Activated CD4-positive, alpha-beta T cell treated with anti-CD3 and anti-CD28 coated beads, Interleukin-2, amount 10 ng/mL, durations not matched to agents 7 days and 5 days (primary cell): ENCODE data around the gene NPY4R2. TPM values are rescaled to one million over a fixed set of nuclear protein-coding genes. Genes with fewer than 3 reads are reported as not detected.
"Not testable (repeated sequence)": the region's sequence is repeated elsewhere in the genome, so short reads cannot be mapped to it uniquely, and the experiment has no call there.

Source experiments
- CTCF ChIA-PET: fragments of 350-600 bp; sonication (Branson Sonifier 250); formaldehyde crosslinking; loops from one replicate; lab custom pipeline; 2021; ENCODE audit warnings: antibody characterized with exemption; lab: Charles Lee
- POLR2A ChIA-PET: fragments of 350-600 bp; sonication (Branson Sonifier 250); formaldehyde crosslinking; loops from one replicate; lab custom pipeline; 2021; ENCODE audit warnings: antibody characterized with exemption; lab: Charles Lee
- DNase-seq: peaks from one replicate; pipeline ENCODE4 v3.0.0-alpha.2; 2020
- H3K27ac Mint-ChIP-seq: one replicate; pipeline ENCODE4 v1.8.0; 2021; ENCODE audit warnings: mild to moderate bottlenecking, moderate library complexity, mixed read lengths
- H3K27me3 Mint-ChIP-seq: one replicate; pipeline ENCODE4 v1.8.0; 2021; ENCODE audit warnings: mixed read lengths
- H3K36me3 Mint-ChIP-seq: one replicate; pipeline ENCODE4 v1.8.0; 2021; ENCODE audit warnings: low read depth, mixed read lengths
- H3K4me1 Mint-ChIP-seq: one replicate; pipeline ENCODE4 v1.8.0; 2021; ENCODE audit warnings: mixed read lengths
- H3K4me3 Mint-ChIP-seq: one replicate; pipeline ENCODE4 v1.8.0; 2021; ENCODE audit warnings: mild to moderate bottlenecking, moderate library complexity, mixed read lengths
- H3K9me3 Mint-ChIP-seq: one replicate; pipeline ENCODE4 v1.8.0; 2021; ENCODE audit warnings: mixed read lengths
- total RNA-seq, 2 experiments: library from RNA; stranded (reverse); gene quantifications; one replicate each; pipeline ENCODE4 v1.2.3, GENCODE V29; 2021

Gene NPY4R2
- total RNA-seq, 2 experiments from 2014 or later = not detected

GRCh38 chr10:47942351-47943019 is 24.0 kb downstream of the NPY4R2 start:
- CTCF ChIA-PET, H3K36me3 Mint-ChIP-seq, H3K27ac Mint-ChIP-seq, H3K27me3 Mint-ChIP-seq, H3K4me1 Mint-ChIP-seq, DNase-seq, H3K9me3 Mint-ChIP-seq, H3K4me3 Mint-ChIP-seq, POLR2A ChIA-PET: not testable (repeated sequence)

GRCh38 chr10:47943328-47943727 is 24.9 kb downstream of the NPY4R2 start:
- CTCF ChIA-PET, H3K4me3 Mint-ChIP-seq, H3K36me3 Mint-ChIP-seq, H3K27me3 Mint-ChIP-seq, H3K27ac Mint-ChIP-seq, DNase-seq, H3K4me1 Mint-ChIP-seq, POLR2A ChIA-PET, H3K9me3 Mint-ChIP-seq: not testable (repeated sequence)

- DNase-seq, H3K9me3 Mint-ChIP-seq, H3K4me1 Mint-ChIP-seq, POLR2A ChIA-PET, CTCF ChIA-PET, H3K4me3 Mint-ChIP-seq, H3K36me3 Mint-ChIP-seq, H3K27me3 Mint-ChIP-seq, H3K27ac Mint-ChIP-seq: not testable (repeated sequence)
These were observed 29.0 kb downstream of the NPY4R2 start for GRCh38 chr10:47947424-47947823.

- H3K4me1 Mint-ChIP-seq, H3K27ac Mint-ChIP-seq, DNase-seq, H3K36me3 Mint-ChIP-seq, CTCF ChIA-PET, POLR2A ChIA-PET, H3K4me3 Mint-ChIP-seq, H3K27me3 Mint-ChIP-seq, H3K9me3 Mint-ChIP-seq: not testable (repeated sequence)
These were observed 38.7 kb downstream of the NPY4R2 start for GRCh38 chr10:47957158-47957557.

- H3K27ac Mint-ChIP-seq, H3K4me3 Mint-ChIP-seq, H3K9me3 Mint-ChIP-seq, CTCF ChIA-PET, H3K27me3 Mint-ChIP-seq, POLR2A ChIA-PET, H3K36me3 Mint-ChIP-seq, DNase-seq, H3K4me1 Mint-ChIP-seq: not testable (repeated sequence)
These were observed 41.2 kb downstream of the NPY4R2 start for GRCh38 chr10:47959677-47960076.

GRCh38 chr10:47960699-47961098 is 42.2 kb downstream of the NPY4R2 start:
- H3K9me3 Mint-ChIP-seq, H3K27ac Mint-ChIP-seq, H3K36me3 Mint-ChIP-seq, DNase-seq, H3K4me1 Mint-ChIP-seq, POLR2A ChIA-PET, H3K27me3 Mint-ChIP-seq, CTCF ChIA-PET, H3K4me3 Mint-ChIP-seq: not testable (repeated sequence)

- H3K9me3 Mint-ChIP-seq, POLR2A ChIA-PET, H3K4me1 Mint-ChIP-seq, CTCF ChIA-PET, H3K4me3 Mint-ChIP-seq, H3K27me3 Mint-ChIP-seq, H3K36me3 Mint-ChIP-seq, DNase-seq, H3K27ac Mint-ChIP-seq: not testable (repeated sequence)
These were observed 44.3 kb downstream of the NPY4R2 start for GRCh38 chr10:47962785-47963184.

- H3K4me3 Mint-ChIP-seq, H3K9me3 Mint-ChIP-seq, H3K27me3 Mint-ChIP-seq, CTCF ChIA-PET, POLR2A ChIA-PET, DNase-seq, H3K36me3 Mint-ChIP-seq, H3K4me1 Mint-ChIP-seq, H3K27ac Mint-ChIP-seq: not testable (repeated sequence)
These were observed 46.0 kb downstream of the NPY4R2 start for GRCh38 chr10:47964280-47965063.

- not testable (repeated sequence) for H3K36me3 Mint-ChIP-seq
These were observed 50.5 kb downstream of the NPY4R2 start for GRCh38 chr10:47968988-47969387.

GRCh38 chr10:47970047-47970446 is 51.6 kb downstream of the NPY4R2 start:
- H3K4me1 Mint-ChIP-seq, H3K27ac Mint-ChIP-seq, H3K36me3 Mint-ChIP-seq, H3K27me3 Mint-ChIP-seq, POLR2A ChIA-PET, H3K4me3 Mint-ChIP-seq, H3K9me3 Mint-ChIP-seq, CTCF ChIA-PET, DNase-seq: not testable (repeated sequence)

More at GRCh38 chr10:47968988-47969387, 50.5 kb downstream of the NPY4R2 start:
- H3K27ac Mint-ChIP-seq, CTCF ChIA-PET, H3K4me3 Mint-ChIP-seq, POLR2A ChIA-PET, H3K27me3 Mint-ChIP-seq, DNase-seq, H3K4me1 Mint-ChIP-seq, H3K9me3 Mint-ChIP-seq: not testable (repeated sequence)

- H3K4me3 Mint-ChIP-seq, H3K27me3 Mint-ChIP-seq, CTCF ChIA-PET, H3K36me3 Mint-ChIP-seq, H3K9me3 Mint-ChIP-seq, DNase-seq, H3K4me1 Mint-ChIP-seq, POLR2A ChIA-PET, H3K27ac Mint-ChIP-seq: not testable (repeated sequence)
These were observed 53.1 kb downstream of the NPY4R2 start for GRCh38 chr10:47971598-47971997.

- CTCF ChIA-PET, H3K27ac Mint-ChIP-seq, H3K27me3 Mint-ChIP-seq, H3K9me3 Mint-ChIP-seq, H3K4me3 Mint-ChIP-seq, H3K36me3 Mint-ChIP-seq, H3K4me1 Mint-ChIP-seq, DNase-seq, POLR2A ChIA-PET: not testable (repeated sequence)
These were observed 53.6 kb downstream of the NPY4R2 start for GRCh38 chr10:47972077-47972476.
